Lower lobe of right lung (tissue), 2 donors: ENCODE data around the gene FBLN2. TPM values are rescaled to one million over a fixed set of nuclear protein-coding genes. Genes with fewer than 3 reads are reported as not detected.

Source experiments
- ATAC-seq, 2 donors: fragments of 200-7000 bp; cut with Tn5 transposase; one replicate each; pipeline ENCODE4 v1.9.1; 2020 to 2022; ENCODE audit warnings: mild to moderate bottlenecking in 2 of 2, moderate library complexity in 2 of 2
- DNase-seq: peaks from one replicate; pipeline ENCODE4 v3.0.0-alpha.2; 2020
- H3K27ac ChIP-seq: fragments of 200-600 bp; one replicate; pipeline ENCODE4 v1.8.0; 2022
- H3K27me3 ChIP-seq: fragments of 200-600 bp; one replicate; pipeline ENCODE4 v1.8.0; 2022; ENCODE audit warnings: low read depth
- H3K36me3 ChIP-seq: fragments of 200-600 bp; one replicate; pipeline ENCODE4 v1.8.0; 2022; ENCODE audit warnings: mild to moderate bottlenecking
- H3K4me1 ChIP-seq: fragments of 200-600 bp; one replicate; pipeline ENCODE4 v1.8.0; 2022
- H3K4me3 ChIP-seq: fragments of 200-600 bp; one replicate; pipeline ENCODE4 v1.8.0; 2022; ENCODE audit warnings: mild to moderate bottlenecking
- H3K9me3 ChIP-seq: fragments of 200-600 bp; one replicate; pipeline ENCODE4 v1.8.0; 2022
- intact Hi-C: fragments of 100-400 bp; cut with DNase I; formaldehyde crosslinking; loops from one replicate; pipeline ENCODE4 v1.11.0; 2022
- total RNA-seq: library from RNA; stranded (reverse); fragmentation: NEBNext Ultra II Directional; extraction: Animal tissue kit (Norgen Biotek cat#: 25700); gene quantifications from one replicate; pipeline ENCODE4 v1.2.1, GENCODE V29; 2021
- TF ChIP-seq, protein P1 (sequence below): fragments of 200-600 bp; IDR thresholded peaks from one replicate; pipeline ENCODE4 v1.8.0; 2022; ENCODE audit warnings: antibody characterized with exemption, mild to moderate bottlenecking
- donor health status: DM: no; HTN: yes; CAD: no; lungs with severe emphysema.

FBLN2 gene
- total RNA-seq, 1 donor from 2014 or later, result 40.8 TPM

DNA sequence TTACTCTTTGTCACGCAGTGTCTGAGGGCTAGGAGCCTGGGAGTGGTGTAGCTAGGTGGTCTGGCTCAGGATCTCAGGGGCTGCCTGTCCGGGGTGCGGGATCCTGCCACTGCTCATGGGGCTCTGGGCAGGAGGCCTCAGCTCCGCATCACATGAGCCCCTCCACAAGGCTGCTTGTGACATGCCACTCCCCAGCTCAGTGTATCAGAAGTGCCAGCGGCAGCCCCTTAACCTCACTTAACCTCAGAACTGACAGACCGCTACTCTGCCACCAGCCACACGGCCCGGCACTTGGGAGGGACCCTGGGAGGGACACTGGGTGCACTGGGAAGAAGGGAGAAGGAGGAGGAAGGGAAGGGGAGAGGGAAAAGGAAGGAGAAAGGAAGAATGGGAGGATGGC lies 87.9 kb downstream of the FBLN2 start:
- Histone ChIP-seq H3K27ac (no peak overlapping the region), H3K4me1 (no peaks in the 10 kb centered on the region), H3K27me3 (no peaks in the 10 kb centered on the region), H3K9me3 (no peaks in the 10 kb centered on the region), H3K36me3 (no peaks in the 10 kb centered on the region), H3K4me3 (no peak overlapping the region)
- ATAC-seq (no peak), DNase-seq (no peak)
- TF ChIP-seq, protein P1, sequence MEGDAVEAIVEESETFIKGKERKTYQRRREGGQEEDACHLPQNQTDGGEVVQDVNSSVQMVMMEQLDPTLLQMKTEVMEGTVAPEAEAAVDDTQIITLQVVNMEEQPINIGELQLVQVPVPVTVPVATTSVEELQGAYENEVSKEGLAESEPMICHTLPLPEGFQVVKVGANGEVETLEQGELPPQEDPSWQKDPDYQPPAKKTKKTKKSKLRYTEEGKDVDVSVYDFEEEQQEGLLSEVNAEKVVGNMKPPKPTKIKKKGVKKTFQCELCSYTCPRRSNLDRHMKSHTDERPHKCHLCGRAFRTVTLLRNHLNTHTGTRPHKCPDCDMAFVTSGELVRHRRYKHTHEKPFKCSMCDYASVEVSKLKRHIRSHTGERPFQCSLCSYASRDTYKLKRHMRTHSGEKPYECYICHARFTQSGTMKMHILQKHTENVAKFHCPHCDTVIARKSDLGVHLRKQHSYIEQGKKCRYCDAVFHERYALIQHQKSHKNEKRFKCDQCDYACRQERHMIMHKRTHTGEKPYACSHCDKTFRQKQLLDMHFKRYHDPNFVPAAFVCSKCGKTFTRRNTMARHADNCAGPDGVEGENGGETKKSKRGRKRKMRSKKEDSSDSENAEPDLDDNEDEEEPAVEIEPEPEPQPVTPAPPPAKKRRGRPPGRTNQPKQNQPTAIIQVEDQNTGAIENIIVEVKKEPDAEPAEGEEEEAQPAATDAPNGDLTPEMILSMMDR, result no peak
- intact Hi-C loops, result no loop called here

DNA sequence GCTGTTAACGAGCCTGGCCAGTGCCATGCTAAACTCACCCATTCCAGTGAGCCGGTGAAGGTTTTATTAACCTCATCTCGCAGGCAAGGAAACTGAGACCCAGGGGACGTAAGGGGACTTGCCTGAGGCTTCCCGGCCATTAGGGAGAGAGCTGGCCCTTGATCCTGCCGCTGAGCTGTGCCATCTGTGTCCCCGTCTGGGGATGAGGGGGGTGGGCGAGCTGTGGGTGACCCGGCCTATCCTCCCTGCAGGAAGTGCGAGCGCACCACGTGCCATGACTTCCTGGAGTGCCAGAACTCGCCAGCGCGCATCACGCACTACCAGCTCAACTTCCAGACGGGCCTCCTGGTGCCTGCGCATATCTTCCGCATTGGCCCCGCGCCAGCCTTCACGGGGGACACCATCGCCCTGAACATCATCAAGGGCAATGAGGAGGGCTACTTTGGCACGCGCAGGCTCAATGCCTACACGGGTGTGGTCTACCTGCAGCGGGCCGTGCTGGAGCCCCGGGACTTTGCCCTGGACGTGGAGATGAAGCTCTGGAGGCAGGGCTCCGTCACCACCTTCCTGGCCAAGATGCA lies 88.5 kb downstream of the FBLN2 start:
- Histone ChIP-seq H3K9me3 (no peaks in the 10 kb centered on the region), H3K36me3 (no peaks in the 10 kb centered on the region), H3K4me3 (no peak overlapping the region), H3K27ac (no peak overlapping the region), H3K27me3 (no peaks in the 10 kb centered on the region), H3K4me1 (no peaks in the 10 kb centered on the region)
- no peak for DNase-seq
- ATAC-seq, result no peak
- intact Hi-C loops, result no loop called here
- TF ChIP-seq, protein P1, result no peak

DNA sequence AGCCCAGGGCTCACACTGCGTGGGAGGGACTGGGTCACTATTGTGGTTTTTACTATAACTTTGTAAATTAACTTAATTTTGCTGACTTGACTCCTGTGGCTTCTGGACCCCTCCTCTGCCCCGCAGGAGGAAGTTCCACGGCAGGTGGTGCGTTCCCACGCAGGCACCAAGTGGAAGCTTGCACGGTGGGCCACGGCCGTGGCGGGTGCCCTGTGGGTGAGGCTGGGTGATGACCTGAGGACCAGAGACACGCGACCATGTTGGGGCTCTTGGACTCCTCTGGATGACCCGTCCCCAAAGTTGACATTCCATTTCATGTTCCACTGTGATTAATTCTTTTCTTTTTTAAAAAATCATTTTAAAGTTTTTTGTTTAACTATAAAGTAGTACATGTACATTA lies 89.0 kb downstream of the FBLN2 start:
- H3K9me3 ChIP-seq, result no peaks in the 10 kb centered on the region
- no peaks in the 10 kb centered on the region for H3K36me3 ChIP-seq
- DNase-seq (no peak), ATAC-seq (no peak)
- no peak overlapping the region for H3K27ac ChIP-seq
- TF ChIP-seq, protein P1, result no peak
- intact Hi-C loops, result no loop called here
- H3K4me1 ChIP-seq, result no peaks in the 10 kb centered on the region
- no peaks in the 10 kb centered on the region for H3K27me3 ChIP-seq
- no peak overlapping the region for H3K4me3 ChIP-seq

DNA sequence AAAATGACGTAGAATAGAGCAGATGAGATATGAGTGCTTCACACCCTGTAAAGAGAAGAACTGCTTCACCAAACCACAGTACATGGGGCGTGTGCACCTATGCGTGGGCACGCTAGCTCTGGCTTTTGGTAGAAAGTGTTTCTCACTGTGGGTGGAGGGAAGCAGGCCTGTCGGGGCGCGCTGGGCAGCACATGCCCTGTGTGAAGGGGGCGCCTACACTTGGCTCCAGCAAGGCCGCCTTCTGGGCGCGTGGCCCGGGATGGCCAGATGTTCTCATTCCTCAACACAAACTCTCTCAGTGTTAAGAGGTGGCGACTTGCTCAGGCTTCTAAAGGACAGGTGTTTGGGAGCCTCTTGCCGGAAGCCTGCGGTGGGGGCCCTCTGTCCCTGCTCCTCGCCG lies 90.0 kb downstream of the FBLN2 start:
- ATAC-seq (no peak), DNase-seq (no peak)
- TF ChIP-seq, protein P1, result no peak
- H3K9me3 ChIP-seq, result no peaks in the 10 kb centered on the region
- intact Hi-C loops, result no loop called here
- H3K4me1 ChIP-seq, result no peaks in the 10 kb centered on the region
- H3K27me3 ChIP-seq, result no peaks in the 10 kb centered on the region
- no peaks in the 10 kb centered on the region for H3K36me3 ChIP-seq
- no peak overlapping the region for H3K4me3 ChIP-seq
- no peak overlapping the region for H3K27ac ChIP-seq

DNA sequence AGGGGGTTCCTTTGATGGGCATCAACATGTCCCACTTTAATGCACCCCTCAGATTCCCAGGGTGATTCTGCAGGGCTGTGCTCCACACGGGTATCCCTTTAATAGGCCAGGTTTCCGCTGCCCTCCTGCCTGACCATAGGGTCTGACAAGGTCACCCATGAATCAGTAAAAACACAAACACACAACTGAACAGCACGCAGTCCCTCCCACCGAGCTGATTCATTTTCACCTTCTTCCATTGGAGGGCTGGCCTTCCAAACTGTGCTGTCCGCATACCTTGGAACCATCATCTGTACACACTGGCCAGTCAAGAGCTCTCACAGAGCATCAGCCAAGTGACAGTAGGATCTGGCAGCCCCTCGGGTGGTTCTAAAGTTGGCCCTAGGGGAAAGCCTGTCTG lies 93.7 kb downstream of the FBLN2 start:
- H3K4me3 ChIP-seq, result no peak overlapping the region
- no peaks in the 10 kb centered on the region for H3K36me3 ChIP-seq
- H3K9me3 ChIP-seq, result no peaks in the 10 kb centered on the region
- H3K27me3 ChIP-seq, result peaks cover 6% of the 10 kb centered on the region
- no peak for DNase-seq
- no peak for ATAC-seq
- H3K4me1 ChIP-seq, result peaks cover 3% of the 10 kb centered on the region
- H3K27ac ChIP-seq, result no peak overlapping the region
- intact Hi-C loops, result no loop called here
- TF ChIP-seq, protein P1, result no peak
